Fibroblast of the aortic adventitia (primary cell): ENCODE results near the gene LRRC10. TPM values are rescaled to one million over a fixed set of nuclear protein-coding genes. Genes with fewer than 3 reads are reported as not detected.

Source experiments
- DNase-seq: peaks from one replicate; pipeline ENCODE4 v3.0.0-alpha.2; 2010; ENCODE audit warnings: low read depth
- H3K4me3 ChIP-seq: 2 replicates; pipeline ENCODE4 v1.5.1; 2011; ENCODE audit warnings: low read depth, mild to moderate bottlenecking, control low read depth, low read length, moderate library complexity
- total RNA-seq: library from RNA; depleted of rRNA; stranded (reverse); fragments of >200 nt; gene quantifications from 2 replicates; pipeline ENCODE4 v1.2.3, GENCODE V29; 2012; ENCODE audit warnings: low replicate concordance
- TF ChIP-seq, protein P1 (sequence below): IDR thresholded peaks from 2 replicates; pipeline ENCODE4 v1.5.1; 2011; ENCODE audit warnings: mild to moderate bottlenecking, low read length, control low read depth, inconsistent platforms; ENCODE audit not compliant: insufficient read depth

The LRRC10 gene
- total RNA-seq, 1 donor, result not detected

DNA sequence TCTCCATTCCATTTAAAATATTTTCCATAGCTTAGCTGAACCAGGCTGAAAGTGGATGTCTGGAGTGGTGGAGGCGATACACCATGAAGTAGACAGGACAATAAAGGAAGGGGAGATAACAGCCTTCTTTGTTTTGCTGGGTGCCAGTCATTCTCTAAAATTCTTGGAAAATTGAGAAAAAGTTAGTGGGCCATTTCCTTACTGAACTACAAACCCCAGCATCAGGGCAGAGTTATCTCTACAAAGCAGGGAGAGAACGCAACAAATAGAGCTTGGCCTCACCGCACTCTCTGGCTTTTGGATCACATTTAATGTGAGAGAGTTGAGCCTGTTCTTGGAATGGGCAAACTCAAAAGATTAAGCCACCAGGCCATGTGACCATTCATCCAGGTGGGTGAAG is 41.2 kb upstream of the LRRC10 start:
- DNase-seq, result no peak
- H3K4me3 ChIP-seq, result no peak overlapping the region
- TF ChIP-seq, protein P1, sequence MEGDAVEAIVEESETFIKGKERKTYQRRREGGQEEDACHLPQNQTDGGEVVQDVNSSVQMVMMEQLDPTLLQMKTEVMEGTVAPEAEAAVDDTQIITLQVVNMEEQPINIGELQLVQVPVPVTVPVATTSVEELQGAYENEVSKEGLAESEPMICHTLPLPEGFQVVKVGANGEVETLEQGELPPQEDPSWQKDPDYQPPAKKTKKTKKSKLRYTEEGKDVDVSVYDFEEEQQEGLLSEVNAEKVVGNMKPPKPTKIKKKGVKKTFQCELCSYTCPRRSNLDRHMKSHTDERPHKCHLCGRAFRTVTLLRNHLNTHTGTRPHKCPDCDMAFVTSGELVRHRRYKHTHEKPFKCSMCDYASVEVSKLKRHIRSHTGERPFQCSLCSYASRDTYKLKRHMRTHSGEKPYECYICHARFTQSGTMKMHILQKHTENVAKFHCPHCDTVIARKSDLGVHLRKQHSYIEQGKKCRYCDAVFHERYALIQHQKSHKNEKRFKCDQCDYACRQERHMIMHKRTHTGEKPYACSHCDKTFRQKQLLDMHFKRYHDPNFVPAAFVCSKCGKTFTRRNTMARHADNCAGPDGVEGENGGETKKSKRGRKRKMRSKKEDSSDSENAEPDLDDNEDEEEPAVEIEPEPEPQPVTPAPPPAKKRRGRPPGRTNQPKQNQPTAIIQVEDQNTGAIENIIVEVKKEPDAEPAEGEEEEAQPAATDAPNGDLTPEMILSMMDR, result no peak

DNA sequence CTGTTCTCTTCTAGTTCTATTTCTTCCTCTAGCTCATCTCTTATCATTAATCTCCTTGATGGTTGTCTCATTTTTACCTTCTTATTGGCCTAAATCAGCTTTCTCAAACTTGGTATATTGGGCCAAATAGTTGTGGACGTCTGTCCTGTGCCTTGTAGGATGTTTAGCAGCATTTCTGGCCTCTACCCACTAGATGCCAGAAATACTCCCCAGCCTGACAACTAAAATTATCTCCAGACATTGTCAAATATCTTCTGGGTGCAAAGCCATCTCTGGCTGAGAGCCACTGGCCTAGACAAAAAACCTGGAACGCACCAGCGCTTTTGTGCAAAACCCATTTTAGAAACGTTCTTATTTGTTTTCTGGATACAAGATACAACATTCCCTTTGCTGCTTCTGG is 38.8 kb upstream of the LRRC10 start:
- no peak overlapping the region for H3K4me3 ChIP-seq
- TF ChIP-seq, protein P1, result no peak
- DNase-seq, result no peak

DNA sequence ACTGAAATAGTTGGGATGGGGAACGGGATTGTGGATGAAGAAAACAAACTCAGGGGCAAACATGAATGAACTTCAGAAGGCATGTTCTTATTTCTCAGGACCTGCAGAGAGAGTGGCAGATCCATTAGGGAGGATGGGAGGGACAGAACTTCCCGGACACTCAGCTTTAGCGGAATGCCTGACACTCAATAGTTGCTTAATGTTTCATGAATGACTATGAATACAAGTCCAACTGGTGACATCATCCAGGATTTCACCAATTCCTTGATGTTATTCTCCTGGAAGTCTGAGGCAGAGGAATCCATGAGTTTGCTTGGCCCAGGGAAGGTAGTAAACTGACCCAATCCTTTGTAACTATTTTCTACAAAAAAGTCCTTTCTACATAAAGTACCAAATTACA is 37.8 kb upstream of the LRRC10 start:
- TF ChIP-seq, protein P1, result no peak
- no peak overlapping the region for H3K4me3 ChIP-seq
- peak; percentile 89 for DNase-seq

DNA sequence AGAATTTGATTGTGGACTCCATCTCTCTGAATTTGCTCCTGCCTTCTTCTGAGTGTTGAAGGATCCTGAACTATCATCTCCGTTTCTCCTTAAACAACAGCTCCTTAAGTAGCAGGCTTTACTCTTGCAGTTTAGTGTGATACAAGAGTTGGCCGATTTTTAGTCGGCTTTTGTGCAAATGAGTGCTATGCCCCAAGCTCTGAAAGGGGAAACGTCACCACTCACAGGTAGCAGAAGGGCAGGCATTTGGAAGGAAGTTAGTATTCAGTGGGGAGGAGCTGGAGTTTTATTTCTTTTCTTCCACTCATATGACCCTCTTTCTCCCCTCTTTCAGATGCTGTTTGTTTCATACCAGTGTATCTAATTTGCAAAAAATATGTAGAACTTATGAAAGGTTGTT is 36.5 kb upstream of the LRRC10 start:
- DNase-seq, result no peak
- H3K4me3 ChIP-seq, result no peak overlapping the region
- TF ChIP-seq, protein P1, result no peak

DNA sequence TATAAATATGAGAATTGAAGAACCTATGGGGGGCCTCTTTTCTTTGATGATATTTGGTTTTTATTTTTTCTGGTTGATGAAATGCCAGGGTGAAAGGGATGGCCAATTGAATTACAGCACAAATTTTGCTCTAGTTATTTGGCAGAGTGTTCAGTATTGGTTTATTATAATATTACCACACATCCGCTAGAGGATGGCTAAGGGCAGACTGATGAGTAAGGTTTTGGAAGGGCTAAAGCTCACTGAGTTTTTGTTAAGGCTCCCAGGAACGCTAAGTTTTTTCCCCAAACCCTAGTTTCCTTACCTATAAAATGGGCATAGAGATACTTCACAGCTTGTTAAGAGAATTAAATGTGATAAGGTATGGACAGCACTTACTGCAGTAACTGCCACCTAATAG is 34.3 kb upstream of the LRRC10 start:
- no peak overlapping the region for H3K4me3 ChIP-seq
- TF ChIP-seq, protein P1, result no peak
- peak; percentile 33 for DNase-seq

DNA sequence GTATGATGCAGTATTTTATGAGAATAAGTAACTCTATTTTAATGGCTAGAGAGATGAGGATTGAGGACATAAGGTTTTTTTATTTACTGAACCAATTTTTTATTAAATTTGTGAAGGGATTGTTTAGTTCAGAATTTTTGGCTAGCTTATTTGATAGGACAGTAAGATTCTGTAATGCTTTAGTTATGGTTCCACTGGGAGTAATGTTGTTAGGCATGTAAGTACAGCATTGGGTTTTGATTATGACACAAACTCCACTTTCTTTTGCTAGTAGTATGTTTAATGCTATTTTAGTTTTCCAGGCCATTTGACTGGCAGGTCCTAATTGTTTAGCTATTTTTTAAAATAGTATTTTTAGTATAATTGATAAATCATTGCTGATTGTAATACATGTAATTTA is 33.8 kb upstream of the LRRC10 start:
- TF ChIP-seq, protein P1, result no peak
- no peak for DNase-seq
- no peak overlapping the region for H3K4me3 ChIP-seq

DNA sequence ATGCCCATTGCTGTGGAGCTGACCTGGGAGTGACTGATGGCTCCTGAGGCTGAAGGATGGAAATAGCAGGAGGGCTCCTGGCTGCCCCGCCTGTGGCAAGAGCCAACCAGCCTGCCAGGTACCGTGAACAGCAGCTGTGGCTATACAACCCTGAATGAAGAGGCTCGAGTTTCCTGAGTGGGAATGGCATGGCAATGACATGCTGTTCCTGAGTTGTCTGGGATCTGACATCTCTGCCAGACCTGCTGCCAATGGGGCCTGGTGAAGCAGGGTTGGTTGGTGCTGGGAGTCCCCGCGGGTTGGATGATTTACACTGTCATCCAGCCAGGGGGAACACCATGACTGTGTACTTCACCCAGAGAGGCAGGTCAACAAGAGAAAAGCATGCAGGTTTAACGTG is 31.8 kb upstream of the LRRC10 start:
- DNase-seq, result no peak
- no peak overlapping the region for H3K4me3 ChIP-seq
- TF ChIP-seq, protein P1, result no peak
